IMR-90 (cell line): ENCODE data around the gene ITGB1. TPM values are rescaled to one million over a fixed set of nuclear protein-coding genes. Genes with fewer than 3 reads are reported as not detected.

Experiments used
- ATAC-seq: fragments of 200-7000 bp; cut with Tn5 transposase; 2 replicates; pipeline ENCODE4 v1.9.1; 2020; ENCODE audit warnings: low read depth, mild to moderate bottlenecking, moderate library complexity
- BruUV-seq: library from RNA; stranded (reverse); fragments of 400-500 nt; replicated peaks from 2 replicates; lab custom pipeline; 2021; lab: Mats Ljungman, UMichigan
- CTCF ChIA-PET: fragments of 300-600 bp; formaldehyde crosslinking; extraction: SDS; loops from one replicate; lab custom pipeline; 2021; ENCODE audit warnings: antibody characterized with exemption; lab: Yijun Ruan, JAX
- POLR2A ChIA-PET: fragments of 300-600 bp; sonication (Branson Sonifier 250); formaldehyde crosslinking; loops from one replicate; lab custom pipeline; 2022; ENCODE audit warnings: antibody characterized with exemption; ENCODE audit not compliant: unreplicated experiment; lab: Charles Lee
- DNase-seq: peaks from one replicate; pipeline ENCODE4 v3.0.0; 2013
- H2AFZ ChIP-seq: replicated peaks from 2 replicates; pipeline ENCODE3; 2013; ENCODE audit warnings: low read length, mild to moderate bottlenecking; ENCODE audit not compliant: poor library complexity
- H2AK5ac ChIP-seq: 2 replicates; pipeline ENCODE4 v1.6.1; 2013; ENCODE audit warnings: low read depth, low read length, inconsistent platforms
- H2AK9ac ChIP-seq: replicated peaks from 2 replicates; pipeline ENCODE3; 2013; ENCODE audit warnings: mild to moderate bottlenecking, low read depth, low read length, moderate library complexity; ENCODE audit not compliant: poor library complexity
- H2BK120ac ChIP-seq: 2 replicates; pipeline ENCODE4 v1.6.1; 2013; ENCODE audit warnings: low read depth, low read length, inconsistent platforms
- H2BK15ac ChIP-seq: 3 replicates; pipeline ENCODE4 v1.6.1; 2013; ENCODE audit warnings: low read depth, low read length, inconsistent platforms
- H2BK20ac ChIP-seq: 2 replicates; pipeline ENCODE4 v1.6.1; 2013; ENCODE audit warnings: low read depth, mild to moderate bottlenecking, inconsistent platforms, low read length, moderate library complexity
- H2BK5ac ChIP-seq: 2 replicates; pipeline ENCODE4 v1.6.1; 2013; ENCODE audit warnings: mild to moderate bottlenecking, low read depth, low read length, inconsistent platforms; ENCODE audit not compliant: poor library complexity, severe bottlenecking
- H3K14ac ChIP-seq: replicated peaks from 2 replicates; pipeline ENCODE4 v1.6.1; 2013; ENCODE audit warnings: low read depth, low read length, inconsistent platforms
- H3K18ac ChIP-seq: 2 replicates; pipeline ENCODE4 v1.6.1; 2013; ENCODE audit warnings: low read depth, low read length, control low read depth
- H3K23ac ChIP-seq: 2 replicates; pipeline ENCODE4 v1.6.1; 2013; ENCODE audit warnings: low read depth, low read length, inconsistent platforms
- H3K27ac ChIP-seq: 2 replicates; pipeline ENCODE4 v1.5.1; 2013; ENCODE audit warnings: mild to moderate bottlenecking, control low read depth, low read length; ENCODE audit not compliant: insufficient read depth
- H3K27me3 ChIP-seq: 2 replicates; pipeline ENCODE4 v1.6.1; 2013; ENCODE audit warnings: low read length; ENCODE audit not compliant: control insufficient read depth, insufficient read depth
- H3K36me3 ChIP-seq: 2 replicates; pipeline ENCODE4 v1.6.1; 2013; ENCODE audit warnings: low read length, mixed read lengths; ENCODE audit not compliant: control insufficient read depth, insufficient read depth
- H3K4ac ChIP-seq: 2 replicates; pipeline ENCODE4 v1.6.1; 2013; ENCODE audit warnings: low read depth, low read length, inconsistent platforms
- H3K4me1 ChIP-seq: 2 replicates; pipeline ENCODE4 v1.6.1; 2013; ENCODE audit warnings: low read length, mixed read lengths; ENCODE audit not compliant: control insufficient read depth, insufficient read depth
- H3K4me2 ChIP-seq: 2 replicates; pipeline ENCODE4 v1.6.1; 2013; ENCODE audit warnings: low read depth, mild to moderate bottlenecking, control low read depth, low read length, moderate library complexity
- H3K4me3 ChIP-seq: 2 replicates; pipeline ENCODE4 v1.5.1; 2013; ENCODE audit warnings: low read depth, mild to moderate bottlenecking, control low read depth, low read length, moderate library complexity; ENCODE audit not compliant: insufficient read depth
- H3K56ac ChIP-seq: 2 replicates; pipeline ENCODE4 v1.6.1; 2013; ENCODE audit warnings: low read length, inconsistent platforms; ENCODE audit not compliant: insufficient read depth; ENCODE audit errors: extremely low read depth
- H3K79me1 ChIP-seq, 2 experiments: 2 replicates each; pipeline ENCODE4 v1.6.1; 2013; ENCODE audit warnings: low read length in 2 of 2, inconsistent platforms in 1 of 2, low read depth in 1 of 2
- H3K9ac ChIP-seq: 2 replicates; pipeline ENCODE4 v1.6.1; 2013; ENCODE audit warnings: low read depth, low read length, control low read depth
- H3K9me1 ChIP-seq: 2 replicates; pipeline ENCODE4 v1.6.1; 2013; ENCODE audit warnings: low read length, inconsistent platforms; ENCODE audit not compliant: insufficient read depth
- H3K9me3 ChIP-seq: 2 replicates; pipeline ENCODE4 v1.6.1; 2013; ENCODE audit warnings: low read length; ENCODE audit not compliant: control insufficient read depth, insufficient read depth
- H4K20me1 ChIP-seq: 2 replicates; pipeline ENCODE4 v1.6.1; 2013; ENCODE audit warnings: low read length, inconsistent platforms; ENCODE audit not compliant: insufficient read depth
- H4K5ac ChIP-seq: 2 replicates; pipeline ENCODE4 v1.6.1; 2013; ENCODE audit warnings: mild to moderate bottlenecking, low read depth, low read length, control low read depth
- H4K8ac ChIP-seq, 2 experiments: 2 replicates each; pipeline ENCODE4 v1.6.1; 2013; ENCODE audit warnings: low read depth in 2 of 2, low read length in 2 of 2, control low read depth in 1 of 2, inconsistent platforms in 1 of 2
- H4K91ac ChIP-seq: 2 replicates; pipeline ENCODE4 v1.6.1; 2013; ENCODE audit warnings: low read depth, low read length, inconsistent platforms; ENCODE audit not compliant: insufficient read depth
- BHLHE40 ChIP-seq: fragments of 150-350 bp; IDR thresholded peaks from 2 replicates; pipeline ENCODE4 v1.6.1; 2016; ENCODE audit warnings: mild to moderate bottlenecking, low read depth, low read length
- ELK1 ChIP-seq: fragments of 150-350 bp; IDR thresholded peaks from 2 replicates; pipeline ENCODE4 v1.6.1; 2016; ENCODE audit warnings: low read depth, mild to moderate bottlenecking, low read length, moderate library complexity, borderline replicate concordance
- FOS ChIP-seq: fragments of 150-350 bp; IDR thresholded peaks from 2 replicates; pipeline ENCODE4 v1.6.1; 2016; ENCODE audit warnings: low read depth, low read length
- MAZ ChIP-seq: IDR thresholded peaks from 2 replicates; pipeline ENCODE4 v1.6.1; 2012; ENCODE audit warnings: low read depth, mild to moderate bottlenecking, low read length, improper control_type of control experiment, moderate library complexity, borderline replicate concordance
- NFE2L2 ChIP-seq: fragments of 150-350 bp; IDR thresholded peaks from 2 replicates; pipeline ENCODE4 v1.6.1; 2016; ENCODE audit warnings: low read depth, mild to moderate bottlenecking, low read length
- POLR2A ChIP-seq: IDR thresholded peaks from 2 replicates; pipeline ENCODE4 v1.6.1; 2012; ENCODE audit warnings: mild to moderate bottlenecking, low read depth, low read length
- RCOR1 ChIP-seq: IDR thresholded peaks from 2 replicates; pipeline ENCODE4 v1.6.1; 2012; ENCODE audit warnings: mild to moderate bottlenecking, low read length, improper control_type of control experiment; ENCODE audit not compliant: insufficient replicate concordance
- RFX5 ChIP-seq: IDR thresholded peaks from 2 replicates; pipeline ENCODE4 v1.8.0; 2012; ENCODE audit warnings: low read depth, mild to moderate bottlenecking, low read length, moderate library complexity
- SMC3 ChIP-seq: fragments of 150-350 bp; IDR thresholded peaks from 2 replicates; pipeline ENCODE4 v1.6.1; 2016; ENCODE audit warnings: low read depth, mild to moderate bottlenecking, antibody characterized with exemption, low read length, moderate library complexity
- WGBS, 2 experiments: methylation state at CpG; one replicate each; pipeline versions ENCODE4 v1.1.5 to v1.1.7; 2013; ENCODE audit warnings: missing lambda C conversion rate in 2 of 2; ENCODE audit not compliant: insufficient read length in 1 of 2; ENCODE audit errors: extremely low coverage in 2 of 2; 5-methylcytosine and 5-hydroxymethylcytosine counted together
- dilution Hi-C: fragments of 300-500 bp; cut with HindIII; formaldehyde crosslinking; loops from one replicate; pipeline ENCODE4 v1.14.3; 2018; ENCODE audit warnings: low sequenced_read_pairs; ENCODE audit not compliant: unreplicated experiment
- in situ Hi-C: fragments of 300-500 bp; cut with MboI; formaldehyde crosslinking; loops from 3 replicates; pipeline ENCODE4 v1.14.3; 2019; ENCODE audit warnings: low sequenced_read_pairs, inconsistent platforms, mixed read lengths
- intact Hi-C: fragments of 100-400 bp; cut with micrococcal nuclease; formaldehyde crosslinking; loops from 2 replicates; pipeline ENCODE4 v1.10.0; 2022
- polyA plus RNA-seq, 3 experiments: library from polyadenylated mRNA; depleted of rRNA; stranded (reverse); fragments of >200 nt; gene quantifications; 2 replicates each; pipeline ENCODE4 v1.2.3, GENCODE V29; 2012; ENCODE audit warnings: low replicate concordance in 1 of 3
- total RNA-seq: library from RNA; depleted of rRNA; stranded (reverse); fragments of >200 nt; gene quantifications from 2 replicates; pipeline ENCODE4 v1.2.3, GENCODE V29; 2012
- TF ChIP-seq, protein P1 (sequence below): conservative IDR thresholded peaks from 2 replicates; pipeline ENCODE4 v1.5.1; 2012; ENCODE audit warnings: mild to moderate bottlenecking, low read depth, low read length, improper control_type of control experiment

The ITGB1 gene
- total and polyA plus RNA-seq, 2 of the 4 experiments (the other 2 are of a cell fraction) = 1,331 to 2,066 TPM

DNA sequence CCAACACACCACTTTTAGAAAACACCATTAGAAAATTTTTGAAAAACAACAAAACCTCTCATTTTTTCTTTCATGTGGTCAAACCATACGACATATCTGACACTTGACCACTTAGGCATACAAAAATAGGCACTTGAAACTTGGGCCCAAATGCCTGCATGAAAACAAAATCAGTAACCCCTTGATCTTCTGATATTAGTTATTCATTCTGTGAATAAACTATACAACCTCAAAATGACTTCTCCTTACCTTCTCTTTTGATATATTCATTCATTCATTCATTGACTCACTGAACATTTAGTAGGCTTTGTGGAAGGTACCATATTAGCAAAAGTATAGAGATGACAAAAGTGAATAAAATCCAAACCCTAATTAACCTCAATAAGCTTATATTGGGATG, 26.4 kb downstream of the ITGB1 start:
- ATAC-seq (no peak), DNase-seq (no peak)
- no peak overlapping the region for H3K14ac ChIP-seq
- peaks cover 54% of the 10 kb centered on the region for H4K20me1 ChIP-seq
- CTCF ChIA-PET = interaction anchor here (0.5 to 1.0 kb wide), 2 partner anchors 9 to 36 kb away, joined by 3 to 4 read pairs; no protein-coding TSS in a partner anchor
- peaks cover 5 to 33% of the 10 kb centered on the region in 2 experiments; a peak in 3 of 4 replicates for H3K79me1 ChIP-seq
- no peak overlapping the region for H2BK15ac ChIP-seq
- POLR2A ChIA-PET = no interaction called here
- H2BK5ac ChIP-seq = no peak overlapping the region
- H3K56ac ChIP-seq = no peak overlapping the region
- no peak overlapping the region for H2AK9ac ChIP-seq
- no peak overlapping the region for H4K8ac ChIP-seq
- no peak overlapping the region for H4K5ac ChIP-seq
- no peaks in the 10 kb centered on the region for H3K27me3 ChIP-seq
- peaks cover 4% of the 10 kb centered on the region for H3K4me1 ChIP-seq
- H3K4me3 ChIP-seq = no peak overlapping the region
- WGBS, 2 experiments = 100% methylated on average over 1 of the region's 1 CpG; no CpG with 5 or more reads in 1 of the 2 experiments
- dilution Hi-C loops = no loop called here
- TF ChIP-seq SMC3 = no peak
- TF ChIP-seq RCOR1 = no peak
- no peak for TF ChIP-seq MAZ
- no peak for TF ChIP-seq BHLHE40
- no peak for TF ChIP-seq FOS
- TF ChIP-seq NFE2L2 = no peak
- TF ChIP-seq ELK1 = no peak
- TF ChIP-seq, protein P1, sequence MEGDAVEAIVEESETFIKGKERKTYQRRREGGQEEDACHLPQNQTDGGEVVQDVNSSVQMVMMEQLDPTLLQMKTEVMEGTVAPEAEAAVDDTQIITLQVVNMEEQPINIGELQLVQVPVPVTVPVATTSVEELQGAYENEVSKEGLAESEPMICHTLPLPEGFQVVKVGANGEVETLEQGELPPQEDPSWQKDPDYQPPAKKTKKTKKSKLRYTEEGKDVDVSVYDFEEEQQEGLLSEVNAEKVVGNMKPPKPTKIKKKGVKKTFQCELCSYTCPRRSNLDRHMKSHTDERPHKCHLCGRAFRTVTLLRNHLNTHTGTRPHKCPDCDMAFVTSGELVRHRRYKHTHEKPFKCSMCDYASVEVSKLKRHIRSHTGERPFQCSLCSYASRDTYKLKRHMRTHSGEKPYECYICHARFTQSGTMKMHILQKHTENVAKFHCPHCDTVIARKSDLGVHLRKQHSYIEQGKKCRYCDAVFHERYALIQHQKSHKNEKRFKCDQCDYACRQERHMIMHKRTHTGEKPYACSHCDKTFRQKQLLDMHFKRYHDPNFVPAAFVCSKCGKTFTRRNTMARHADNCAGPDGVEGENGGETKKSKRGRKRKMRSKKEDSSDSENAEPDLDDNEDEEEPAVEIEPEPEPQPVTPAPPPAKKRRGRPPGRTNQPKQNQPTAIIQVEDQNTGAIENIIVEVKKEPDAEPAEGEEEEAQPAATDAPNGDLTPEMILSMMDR = no peak
- no peak for TF ChIP-seq RFX5
- TF ChIP-seq POLR2A = no peak
- no peak overlapping the region for H3K27ac ChIP-seq
- no peak overlapping the region for H3K23ac ChIP-seq
- no peak overlapping the region for H3K4ac ChIP-seq
- H2BK120ac ChIP-seq = no peak overlapping the region
- H3K9me3 ChIP-seq = no peaks in the 10 kb centered on the region
- no peak overlapping the region for H3K18ac ChIP-seq
- H2AK5ac ChIP-seq = no peak overlapping the region
- in situ Hi-C loops = no loop called here
- intact Hi-C loops = no loop called here
- no peak overlapping the region for H2BK20ac ChIP-seq
- BruUV-seq = no TSS peak
- H2AFZ ChIP-seq = no peak overlapping the region
- H3K9me1 ChIP-seq = peaks cover 2% of the 10 kb centered on the region
- H3K36me3 ChIP-seq = peaks cover 34% of the 10 kb centered on the region
- H3K9ac ChIP-seq = no peak overlapping the region
- no peak overlapping the region for H3K4me2 ChIP-seq
- no peak overlapping the region for H4K91ac ChIP-seq
